GM19468 (cell line): ENCODE data around the gene SCN11A.
"Not testable (repeated sequence)": the region's sequence is repeated elsewhere in the genome, so short reads cannot be mapped to it uniquely, and the experiment has no call there.

Experiments used
- ATAC-seq: cut with Tn5 transposase; IDR thresholded peaks from one replicate; pipeline ENCODE4 v1.9.1; 2021; ENCODE audit warnings: mild to moderate bottlenecking, moderate library complexity, moderate number of reproducible peaks; ENCODE audit not compliant: unreplicated experiment; ENCODE audit errors: extremely low read depth

The SCN11A gene

DNA sequence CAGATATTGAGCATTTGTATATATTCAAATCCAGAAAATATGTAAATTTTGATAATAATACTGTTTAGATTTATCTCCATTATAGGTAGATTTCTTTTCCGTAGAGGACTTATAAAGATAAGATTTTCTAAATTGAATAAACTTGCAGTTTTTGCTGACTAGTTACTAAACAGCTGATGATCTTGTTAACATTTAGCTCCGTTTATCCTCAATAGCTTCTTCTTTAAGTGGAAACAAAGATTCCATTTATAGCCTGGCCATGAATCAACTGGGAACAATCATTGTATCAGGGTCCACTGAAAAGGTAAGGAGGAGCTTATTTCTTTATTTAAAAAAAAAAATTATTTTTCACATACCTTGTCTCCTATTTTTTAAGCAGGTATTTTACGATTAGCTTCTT, 16.8 kb upstream of the SCN11A start:
- no peak for ATAC-seq

- no peak for ATAC-seq
These were observed 15.5 kb upstream of the SCN11A start for GRCh38 chr3:39067286-39067685.

GRCh38 chr3:39065197-39065596, 13.5 kb upstream of the SCN11A start:
- peak; percentile 85 for ATAC-seq

GRCh38 chr3:39064646-39065045, 12.9 kb upstream of the SCN11A start:
- ATAC-seq, result no peak

- ATAC-seq, result no peak
These were observed 11.4 kb upstream of the SCN11A start for GRCh38 chr3:39063143-39063542.

- ATAC-seq, result no peak
These were observed 10.4 kb upstream of the SCN11A start for GRCh38 chr3:39062180-39062579.

GRCh38 chr3:39061228-39061627, 9.5 kb upstream of the SCN11A start:
- not testable (repeated sequence) for ATAC-seq

GRCh38 chr3:39056151-39056550, 4.4 kb upstream of the SCN11A start:
- ATAC-seq, result no peak

GRCh38 chr3:39053696-39054095, 2.0 kb upstream of the SCN11A start:
- no peak for ATAC-seq

GRCh38 chr3:39052583-39052982, 839 bp upstream of the SCN11A start:
- no peak for ATAC-seq

GRCh38 chr3:39050029-39050428, 1.7 kb downstream of the SCN11A start:
- no peak for ATAC-seq

- no peak for ATAC-seq
These were observed 13.6 kb downstream of the SCN11A start for GRCh38 chr3:39038165-39038564.

DNA sequence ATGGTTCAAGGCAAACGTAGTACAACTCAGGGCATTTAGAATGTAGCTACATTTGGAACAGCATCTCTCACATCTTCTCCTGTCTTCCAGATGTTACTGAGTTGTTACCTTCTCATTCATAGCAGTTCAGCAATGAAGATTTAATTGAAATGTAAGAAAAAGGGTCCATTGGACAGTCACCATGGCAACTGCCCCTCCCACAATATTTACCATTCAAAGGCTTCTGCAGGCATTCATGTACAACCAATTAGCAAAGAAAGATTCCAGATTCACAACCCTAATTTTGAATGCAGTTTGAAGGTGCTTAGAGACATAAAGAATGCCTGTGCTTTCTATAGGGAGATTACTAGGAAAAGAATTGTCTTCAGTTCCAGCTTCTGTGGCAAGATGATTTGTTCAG, 22.2 kb downstream of the SCN11A start:
- no peak for ATAC-seq

DNA sequence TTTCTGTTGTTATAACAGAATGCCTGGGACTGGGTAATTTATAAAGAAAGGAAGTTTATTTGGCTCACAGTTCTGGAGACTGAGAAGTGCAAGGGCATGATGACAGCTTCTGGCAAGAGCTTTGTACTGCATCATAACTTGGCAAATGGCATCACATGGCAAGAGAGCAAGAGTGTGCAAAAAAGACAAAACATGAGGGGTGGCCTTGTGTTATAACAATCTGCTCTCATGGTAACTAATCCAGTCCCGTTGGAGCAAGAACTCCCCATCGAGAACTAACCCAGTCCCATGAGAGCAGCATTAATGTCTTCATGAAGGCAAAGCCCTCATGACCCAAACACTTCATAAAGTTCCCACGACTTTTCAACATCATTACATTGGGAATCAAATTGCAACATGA, 23.2 kb downstream of the SCN11A start:
- ATAC-seq, result no peak

DNA sequence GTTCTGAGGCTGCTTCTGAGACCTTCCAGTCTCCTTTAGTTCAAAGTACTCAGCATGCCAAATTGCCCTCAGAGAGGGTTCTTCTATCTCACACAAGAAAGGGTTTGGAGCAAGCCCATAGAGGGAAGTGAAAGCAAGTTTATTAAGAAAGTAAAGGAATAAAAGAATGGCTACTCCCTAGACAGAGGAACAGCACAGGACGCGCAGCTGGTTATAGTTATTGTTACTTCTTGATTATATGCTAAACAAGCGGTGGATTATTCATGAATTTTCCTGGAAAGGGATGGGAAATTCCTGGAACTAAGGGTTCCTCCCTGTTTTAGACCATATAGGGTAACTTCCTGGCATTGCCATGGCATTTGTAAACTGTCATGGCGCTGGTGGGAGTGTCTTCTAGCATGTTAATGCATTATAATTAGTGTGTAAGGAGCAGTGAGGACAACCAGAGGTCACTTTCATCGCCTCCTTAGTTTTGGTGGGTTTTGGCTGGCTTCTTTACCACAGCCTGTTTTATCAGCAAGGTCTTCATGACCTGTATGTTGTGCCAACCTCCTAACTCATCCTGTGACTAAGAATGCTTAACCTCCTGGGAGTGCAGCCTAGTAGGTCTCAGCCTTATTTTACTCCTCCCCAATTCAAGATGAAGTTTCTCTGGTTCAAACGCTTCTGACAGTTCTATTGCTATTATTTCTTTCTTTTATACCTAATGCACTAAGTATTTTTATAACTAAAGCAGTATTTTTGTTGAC, 26.3 kb downstream of the SCN11A start:
- ATAC-seq, result no peak

DNA sequence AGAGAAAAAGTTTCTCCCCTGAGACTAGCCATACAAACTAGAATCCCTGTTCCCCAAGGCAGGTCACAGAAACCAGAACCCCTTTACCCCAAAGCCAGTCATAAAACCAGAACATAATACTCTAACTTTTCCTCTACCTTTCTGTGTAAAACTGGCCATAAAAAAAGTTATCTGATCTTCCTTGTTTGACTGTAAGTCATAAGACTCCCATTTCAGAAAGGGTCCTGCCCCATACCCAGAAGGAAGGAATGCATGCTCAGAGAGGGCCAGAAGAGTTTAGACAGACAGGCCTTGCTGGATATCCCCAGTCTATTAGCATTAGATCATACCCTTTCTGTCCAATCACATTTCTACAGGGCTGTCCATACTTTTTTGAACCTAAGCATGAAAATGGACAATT, 27.2 kb downstream of the SCN11A start:
- no peak for ATAC-seq

DNA sequence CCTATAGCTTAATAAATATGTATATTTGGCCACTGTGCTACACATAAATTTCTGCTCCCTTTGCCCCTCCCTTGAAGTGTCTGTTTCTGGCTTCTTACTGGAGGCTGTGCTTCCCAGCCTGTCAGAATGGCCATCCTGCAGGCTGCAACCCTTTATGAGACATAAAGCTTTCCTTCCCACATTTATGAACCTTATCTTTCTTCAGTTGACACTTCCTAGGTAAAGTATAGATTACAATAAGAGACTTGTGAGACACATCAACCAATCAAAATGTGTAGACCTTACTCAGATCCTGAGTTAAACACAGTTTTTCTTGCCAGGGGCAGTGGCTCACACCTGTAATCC, 29.5 kb downstream of the SCN11A start:
- ATAC-seq, result no peak

DNA sequence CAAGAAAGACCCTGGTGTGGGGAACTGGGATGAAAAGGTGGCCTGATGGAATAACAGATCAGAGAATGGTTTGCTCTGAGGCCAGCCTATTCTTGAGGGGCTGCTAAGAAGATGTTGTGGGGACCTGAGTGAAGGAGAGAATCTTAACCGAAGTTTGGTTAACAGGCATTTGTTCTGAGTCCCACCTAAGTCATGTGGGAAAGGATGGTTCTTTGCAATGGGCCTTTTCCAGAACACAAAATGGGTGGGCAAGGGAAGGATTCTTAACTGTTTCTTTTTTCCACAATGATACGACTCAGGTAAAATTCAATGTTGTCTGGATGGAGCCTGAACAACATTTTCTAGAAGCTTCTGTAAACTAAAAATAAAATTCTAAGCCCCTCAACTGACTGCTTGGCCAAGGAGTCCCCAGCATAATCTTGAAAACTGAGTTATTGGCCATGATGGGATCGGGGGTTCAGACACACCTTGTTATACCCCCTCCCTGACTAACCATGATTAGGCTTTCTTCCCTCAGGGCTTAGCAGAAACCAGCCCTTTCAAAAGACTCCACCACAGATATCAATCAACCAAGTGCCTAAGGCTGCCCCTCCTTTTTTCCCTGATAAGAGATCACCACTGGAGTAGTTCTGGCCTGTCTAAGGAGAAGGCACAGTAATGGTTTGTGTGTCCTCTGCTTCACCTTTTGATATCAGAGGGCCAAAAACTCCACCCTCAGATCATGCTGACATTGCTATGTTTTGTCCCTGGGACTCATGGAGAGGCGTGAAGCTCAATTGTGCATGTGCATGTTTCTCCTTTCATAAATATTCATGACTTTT, 30.1 kb downstream of the SCN11A start:
- ATAC-seq, result no peak

- ATAC-seq, result peak; percentile 52
These were observed 30.7 kb downstream of the SCN11A start for GRCh38 chr3:39021029-39021428.

DNA sequence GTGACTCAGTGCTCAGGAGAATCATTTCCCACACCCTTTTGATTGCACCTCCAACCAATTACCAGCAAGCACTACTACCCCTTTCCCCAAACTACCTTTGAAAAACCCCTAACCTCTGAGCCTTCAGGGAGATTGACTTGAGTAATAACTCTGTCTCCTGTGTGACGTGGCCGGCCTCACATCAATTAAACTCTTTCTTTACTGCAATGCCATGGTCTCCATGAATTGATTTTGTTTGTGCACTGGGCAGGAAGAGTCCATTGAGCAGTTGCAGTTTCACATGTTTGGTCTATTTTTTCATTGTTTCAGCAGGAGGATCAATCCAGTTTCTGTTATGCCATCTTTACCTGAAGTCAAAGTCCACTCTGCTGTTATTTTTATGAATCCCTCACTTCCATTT, 32.4 kb downstream of the SCN11A start:
- ATAC-seq, result no peak

- no peak for ATAC-seq
These were observed 36.3 kb downstream of the SCN11A start for GRCh38 chr3:39015418-39015817.
